ENCODE measurements around the gene PDCD11.

- TF ChIP-seq POLR2A (IDR thresholded peaks at IDR 0.05; ENCODE audit: low read length) (no peak), EP300 (IDR thresholded peaks at IDR 0.05) (no peak), MAX (IDR thresholded peaks at IDR 0.05) (no peak), CTCF (IDR thresholded peaks at IDR 0.05) (no peak), NPAS2 (CRISPR knock-in tag; IDR thresholded peaks at IDR 0.05; ENCODE audit: borderline replicate concordance) (no peak), ZSCAN20 (CRISPR knock-in tag; IDR thresholded peaks at IDR 0.05) (no peak), RARB (CRISPR knock-in tag; IDR thresholded peaks at IDR 0.05) (no peak), POLR2AphosphoS2 (conservative IDR thresholded peaks at IDR 0.05; ENCODE audit: low read length) (no peak), CEBPB (IDR thresholded peaks at IDR 0.05) (no peak), EHF (CRISPR knock-in tag; IDR thresholded peaks at IDR 0.05) (no peak), CHD4 (IDR thresholded peaks at IDR 0.05; ENCODE audit: borderline replicate concordance) (no peak)
- TF ChIP-seq, protein P1, sequence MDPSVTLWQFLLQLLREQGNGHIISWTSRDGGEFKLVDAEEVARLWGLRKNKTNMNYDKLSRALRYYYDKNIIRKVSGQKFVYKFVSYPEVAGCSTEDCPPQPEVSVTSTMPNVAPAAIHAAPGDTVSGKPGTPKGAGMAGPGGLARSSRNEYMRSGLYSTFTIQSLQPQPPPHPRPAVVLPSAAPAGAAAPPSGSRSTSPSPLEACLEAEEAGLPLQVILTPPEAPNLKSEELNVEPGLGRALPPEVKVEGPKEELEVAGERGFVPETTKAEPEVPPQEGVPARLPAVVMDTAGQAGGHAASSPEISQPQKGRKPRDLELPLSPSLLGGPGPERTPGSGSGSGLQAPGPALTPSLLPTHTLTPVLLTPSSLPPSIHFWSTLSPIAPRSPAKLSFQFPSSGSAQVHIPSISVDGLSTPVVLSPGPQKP (IDR thresholded peaks at IDR 0.05; ENCODE audit: low read depth, low read length): no peak
Measured at GRCh38 chr10:103448746-103449145, 52.3 kb downstream of the PDCD11 start.
